DMS53 treated with DMSO at 0.1 percent for 48 hours (cell line): Measurements from ENCODE around the gene LRSAM1.

ENCODE experiments used
- DNase-seq: peaks from one replicate; lab custom pipeline; 2025; ENCODE audit not compliant: unreplicated experiment; lab: John Stamatoyannopoulos, UW

LRSAM1 gene

GRCh38 chr9:127530206-127530941 is 79.1 kb downstream of the LRSAM1 start:
- DNase-seq = no peak

- DNase-seq = no peak
Measured at GRCh38 chr9:127531676-127532075, 80.4 kb downstream of the LRSAM1 start.

DNA sequence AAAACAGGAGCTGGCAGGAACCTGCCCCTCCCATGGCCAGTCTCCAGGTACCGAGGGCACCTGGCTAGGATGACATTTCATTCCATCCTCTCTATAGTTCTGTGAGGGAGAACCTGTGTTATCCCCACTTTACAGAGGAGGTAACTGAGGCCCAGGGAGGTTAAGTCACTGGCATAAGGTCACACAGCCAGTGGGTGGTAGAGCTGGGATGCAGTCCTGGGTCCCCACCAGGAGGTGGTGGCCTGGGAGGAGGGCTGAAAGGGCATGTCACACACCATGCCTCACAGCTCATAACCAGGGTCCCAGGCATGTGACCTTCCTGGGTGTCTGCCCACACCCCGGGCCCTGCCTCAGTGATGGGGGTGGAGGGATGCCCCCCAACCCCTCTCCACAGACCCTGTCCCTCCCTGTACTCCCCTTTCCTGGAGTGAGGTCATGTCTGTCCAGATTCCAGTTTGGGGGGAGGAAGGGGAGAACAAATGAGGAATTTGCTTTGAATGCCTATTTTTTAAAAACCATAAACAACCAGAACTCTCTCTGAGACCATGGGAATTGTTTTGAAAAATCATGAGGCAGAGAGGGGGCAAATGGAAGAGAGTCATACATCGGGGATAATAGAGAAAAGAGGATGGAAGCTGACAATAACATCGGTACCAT is 83.1 kb downstream of the LRSAM1 start:
- no peak for DNase-seq

DNA sequence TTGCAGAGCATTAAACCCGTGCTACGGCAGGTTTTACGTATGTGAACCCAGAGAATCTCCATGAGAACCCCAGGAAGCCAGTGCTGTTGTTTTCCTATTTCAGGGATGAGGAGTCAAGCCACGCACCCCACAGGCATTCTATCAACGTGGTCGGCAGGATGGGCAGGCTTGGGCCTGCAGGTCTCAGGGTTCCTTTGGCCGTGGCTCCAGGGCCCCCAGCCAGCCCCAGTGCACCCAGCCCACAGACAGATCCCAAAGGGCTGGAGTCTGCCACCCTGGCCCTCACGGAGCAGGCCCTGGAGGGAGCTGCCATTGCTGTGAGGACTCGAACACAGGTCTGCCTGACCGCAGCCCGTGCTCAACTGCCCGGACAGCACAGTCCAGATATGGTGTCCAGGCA is 83.6 kb downstream of the LRSAM1 start:
- DNase-seq = no peak

DNA sequence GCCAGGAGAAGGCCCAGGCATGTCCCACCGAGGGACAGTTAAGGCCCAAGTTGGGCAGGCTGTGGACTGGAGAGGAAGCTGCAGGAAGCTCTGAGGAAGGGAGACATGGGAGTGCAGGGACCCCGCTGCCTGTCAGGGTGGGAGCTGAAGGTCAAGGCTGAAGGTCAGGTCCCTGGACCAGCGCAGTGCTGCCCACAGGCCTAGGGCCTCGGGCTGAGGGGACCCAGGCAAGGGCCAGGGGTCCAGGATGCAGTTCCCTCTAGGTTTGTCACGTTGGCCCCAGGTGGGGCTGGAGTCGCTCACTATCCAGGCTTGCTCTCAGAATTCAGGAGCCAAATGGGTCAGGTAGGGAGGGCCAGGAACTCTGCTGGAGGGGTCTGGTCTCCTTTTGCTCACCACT is 84.1 kb downstream of the LRSAM1 start:
- no peak for DNase-seq

DNA sequence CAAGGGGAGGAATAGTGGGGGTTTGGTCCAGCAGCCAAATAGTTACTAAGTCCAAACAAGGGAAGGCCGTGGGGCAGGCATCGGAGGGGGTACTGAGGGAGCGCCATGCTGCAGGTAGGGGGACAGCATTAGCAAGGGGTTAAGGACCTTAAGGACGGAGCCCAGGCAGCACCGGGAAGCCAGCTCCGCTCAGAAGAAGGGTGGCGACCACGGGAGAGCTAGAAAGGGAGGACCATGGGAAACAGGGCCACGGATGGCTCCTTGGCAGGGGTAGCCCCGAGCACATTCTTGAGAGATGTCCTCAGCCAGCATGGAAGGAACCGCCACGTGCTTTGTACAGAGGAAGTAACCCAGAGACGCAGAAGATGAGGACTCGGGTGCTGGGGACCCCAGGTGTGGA is 84.5 kb downstream of the LRSAM1 start:
- no peak for DNase-seq

GRCh38 chr9:127536499-127536898 is 85.2 kb downstream of the LRSAM1 start:
- no peak for DNase-seq

DNA sequence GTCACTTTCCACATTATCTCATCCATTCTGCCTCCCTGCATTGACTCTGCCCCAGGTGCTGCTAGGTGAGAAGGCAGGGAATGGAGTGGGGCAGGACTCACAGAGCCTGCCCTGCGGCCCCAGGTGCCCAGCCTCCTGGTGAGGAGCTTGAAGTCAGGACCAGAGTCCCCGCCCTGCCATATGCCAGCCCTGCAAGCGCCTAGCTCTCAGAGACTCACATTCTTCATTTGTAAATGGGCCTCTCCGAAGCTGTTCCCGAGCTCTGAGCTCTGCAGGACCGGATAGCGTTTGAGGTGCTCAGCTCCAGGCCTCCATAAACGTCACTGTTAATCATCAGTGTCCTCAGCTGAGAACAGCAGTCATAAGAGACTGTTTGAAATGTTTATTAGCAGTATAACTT is 85.7 kb downstream of the LRSAM1 start:
- DNase-seq = no peak

DNA sequence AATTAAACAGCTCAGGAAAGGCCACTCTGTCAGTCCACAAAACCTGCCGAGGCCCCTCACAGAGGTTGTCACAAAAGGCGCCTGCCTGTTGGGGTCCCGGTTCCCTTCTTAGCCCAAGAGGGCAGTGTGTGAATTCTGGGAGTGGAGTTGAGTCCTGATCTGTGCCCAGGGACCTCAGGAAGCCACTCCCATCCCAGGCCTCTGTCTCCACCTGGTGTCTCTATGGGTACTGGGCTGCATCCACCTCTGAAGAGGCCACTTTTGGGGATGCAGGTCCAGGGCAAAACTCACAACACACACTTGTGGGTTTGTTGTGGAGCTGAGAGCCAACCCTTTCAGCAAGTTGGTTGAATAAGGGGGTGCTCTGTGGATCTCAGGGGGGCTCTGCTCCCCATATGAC is 86.5 kb downstream of the LRSAM1 start:
- DNase-seq = no peak

GRCh38 chr9:127538849-127539258 is 87.5 kb downstream of the LRSAM1 start:
- no peak for DNase-seq

DNA sequence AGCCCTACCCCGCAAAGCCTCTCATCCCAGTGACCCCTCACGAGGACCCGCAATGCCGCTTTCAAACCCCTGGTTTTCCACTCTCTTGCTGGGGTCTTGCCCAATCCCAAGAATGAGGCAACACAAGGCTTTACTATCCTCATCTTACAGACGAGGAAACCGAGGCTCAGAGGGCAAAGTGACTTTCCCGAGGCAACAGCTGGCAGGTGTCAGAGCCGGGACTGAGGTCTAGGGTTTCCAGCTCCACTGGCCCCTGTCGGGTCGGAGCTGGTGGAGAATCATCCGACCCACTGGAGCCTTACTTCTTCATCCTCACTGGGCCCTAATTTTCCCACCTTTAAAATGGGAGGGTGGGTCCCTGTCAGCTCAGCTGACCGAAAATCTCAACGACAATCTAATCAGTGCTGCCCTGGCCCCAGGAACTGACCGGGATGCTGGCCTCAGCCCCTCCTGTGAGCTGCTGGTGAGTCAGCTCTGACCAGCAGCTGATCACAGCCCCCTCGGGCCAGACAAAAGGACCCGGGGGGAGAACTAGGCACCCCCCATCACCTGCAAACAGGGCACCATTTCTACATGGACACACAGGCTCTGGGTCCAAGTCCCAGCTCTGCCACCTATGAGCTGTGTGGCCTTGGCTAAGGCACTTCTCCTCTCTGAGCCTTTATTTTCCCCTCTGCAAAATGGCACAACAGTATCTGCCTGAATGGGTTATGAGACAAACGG is 88.1 kb downstream of the LRSAM1 start:
- no peak for DNase-seq

DNA sequence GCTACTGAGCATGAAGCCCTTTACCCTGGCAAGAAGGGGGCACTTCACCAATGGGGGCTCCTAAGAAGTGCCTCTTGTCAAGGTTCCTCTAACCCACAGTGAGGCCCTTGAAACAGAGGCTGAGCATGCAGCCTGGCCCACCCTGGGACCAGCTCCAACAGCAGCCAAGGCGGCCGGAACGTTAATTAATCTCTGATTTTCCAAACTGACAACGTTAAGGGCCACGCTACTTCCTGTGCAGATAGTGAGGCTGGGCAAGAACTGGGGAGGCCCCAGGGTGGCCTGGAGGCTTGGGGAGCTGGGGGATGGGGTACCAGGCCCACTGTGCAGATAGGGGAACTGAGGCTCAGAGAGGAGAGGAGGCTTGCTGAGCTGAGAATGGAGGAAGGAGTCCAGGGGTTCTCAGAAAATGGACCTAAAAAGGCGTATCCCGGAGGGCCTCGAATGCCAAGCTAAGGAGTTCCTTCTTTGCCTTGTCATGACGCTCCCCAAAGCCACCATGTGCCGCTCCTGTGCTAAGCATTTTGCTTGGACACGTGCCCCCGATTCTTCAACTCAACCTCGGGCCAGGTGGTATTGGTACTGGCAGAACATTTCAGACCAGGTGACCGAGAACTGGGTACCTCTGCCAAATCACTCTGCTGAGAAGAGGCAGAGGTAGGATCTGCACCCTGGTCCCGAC is 88.8 kb downstream of the LRSAM1 start:
- no peak for DNase-seq

- no peak for DNase-seq
Measured at GRCh38 chr9:127540664-127541041, 89.3 kb downstream of the LRSAM1 start.

- DNase-seq = no peak
Measured at GRCh38 chr9:127541176-127541575, 89.9 kb downstream of the LRSAM1 start.

DNA sequence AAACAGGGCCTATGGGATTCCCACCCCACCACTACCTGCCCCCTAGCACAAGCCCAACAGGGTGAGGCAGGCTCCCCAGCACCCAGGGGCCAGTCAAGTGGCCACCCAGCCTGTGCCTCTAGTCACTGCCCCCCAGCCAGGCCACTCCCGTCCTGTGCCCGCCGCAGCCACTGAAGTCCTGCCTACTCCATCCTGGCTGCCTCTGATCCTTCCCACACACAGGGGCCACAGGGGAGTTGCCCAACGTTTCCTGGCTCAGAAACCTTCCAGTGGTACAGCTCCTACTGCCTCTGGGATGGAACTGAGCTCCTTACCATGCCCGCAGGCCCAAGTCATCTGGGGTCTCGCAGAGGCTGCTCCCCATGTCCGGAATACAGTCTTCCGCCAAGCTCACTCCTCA is 90.6 kb downstream of the LRSAM1 start:
- DNase-seq = no peak

- DNase-seq = no peak
Measured at GRCh38 chr9:127543221-127543620, 91.9 kb downstream of the LRSAM1 start.

DNA sequence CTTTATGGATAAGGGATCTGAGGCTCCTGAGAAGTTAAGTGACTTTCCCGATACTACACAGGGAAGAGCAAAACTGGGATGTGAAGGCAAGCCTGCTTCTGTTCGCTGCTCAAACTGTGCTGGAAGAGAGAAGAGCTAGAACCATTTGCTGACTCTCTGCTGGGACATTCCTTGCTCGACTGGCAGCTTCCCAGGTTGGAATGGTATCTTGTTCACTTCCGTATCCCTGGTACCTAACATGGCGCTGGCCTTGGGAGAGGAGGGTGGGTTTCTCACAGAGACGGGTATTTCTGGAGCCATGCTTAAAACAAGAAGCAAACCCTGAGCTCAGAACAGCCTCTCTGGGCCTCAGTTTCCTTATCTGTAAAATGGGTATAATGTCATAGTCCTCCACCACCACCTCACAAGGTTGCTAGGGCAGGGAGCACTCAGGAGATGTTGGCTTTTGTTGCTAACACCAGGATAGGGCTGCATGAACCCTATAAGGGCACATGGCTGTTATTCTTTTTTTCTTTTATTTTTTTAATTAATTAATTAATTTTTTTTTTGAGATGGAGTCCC is 92.7 kb downstream of the LRSAM1 start:
- DNase-seq = no peak

GRCh38 chr9:127545196-127546124 is 94.2 kb downstream of the LRSAM1 start:
- peak; percentile 71 for DNase-seq

- DNase-seq = no peak
Measured at GRCh38 chr9:127546125-127546832, 95.0 kb downstream of the LRSAM1 start.
